HG03066 (cell line): ENCODE results near the gene ZBTB20.

Experiments used
- ATAC-seq: cut with Tn5 transposase; IDR thresholded peaks from one replicate; pipeline ENCODE4 v1.9.1; 2021; ENCODE audit warnings: low read depth; ENCODE audit not compliant: unreplicated experiment

The ZBTB20 gene

DNA sequence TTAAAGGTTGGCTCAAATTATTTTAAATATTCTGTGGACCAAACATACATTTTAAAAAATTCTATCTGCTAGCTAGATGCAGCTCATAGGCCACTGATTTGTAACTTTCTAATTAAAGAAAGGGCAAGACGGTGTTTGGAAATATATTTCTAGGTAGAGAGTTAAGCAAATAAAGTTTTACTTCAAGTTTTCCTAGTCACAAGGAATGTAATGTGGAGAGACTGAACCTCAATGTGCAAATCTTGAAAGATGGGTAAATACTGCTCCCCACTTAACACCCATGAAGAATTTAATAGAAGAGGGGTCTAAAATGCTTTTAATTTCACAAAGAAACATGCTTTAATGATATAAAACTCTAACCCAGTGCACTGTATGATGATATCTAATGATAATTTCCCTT is 678.0 kb downstream of the ZBTB20 start:
- ATAC-seq: no peak

DNA sequence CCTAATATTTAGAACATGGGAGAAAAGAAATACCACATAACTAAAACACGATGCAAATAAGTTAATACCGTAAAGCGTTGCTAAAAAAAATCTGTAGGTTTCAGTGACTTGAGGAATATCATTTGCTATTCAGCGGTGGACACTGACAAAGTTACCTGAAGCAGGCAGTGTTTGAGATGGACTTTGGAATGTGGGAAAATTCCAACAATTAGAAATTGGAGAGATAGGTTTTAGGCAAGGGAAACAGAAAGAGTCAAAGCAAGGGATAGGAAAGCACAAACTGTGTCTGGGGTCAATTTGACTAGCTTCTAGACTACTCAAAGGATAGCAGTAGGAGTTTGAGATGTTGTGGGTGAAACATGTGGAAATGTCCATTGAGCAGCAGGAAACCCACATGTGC is 680.3 kb downstream of the ZBTB20 start:
- no peak for ATAC-seq

DNA sequence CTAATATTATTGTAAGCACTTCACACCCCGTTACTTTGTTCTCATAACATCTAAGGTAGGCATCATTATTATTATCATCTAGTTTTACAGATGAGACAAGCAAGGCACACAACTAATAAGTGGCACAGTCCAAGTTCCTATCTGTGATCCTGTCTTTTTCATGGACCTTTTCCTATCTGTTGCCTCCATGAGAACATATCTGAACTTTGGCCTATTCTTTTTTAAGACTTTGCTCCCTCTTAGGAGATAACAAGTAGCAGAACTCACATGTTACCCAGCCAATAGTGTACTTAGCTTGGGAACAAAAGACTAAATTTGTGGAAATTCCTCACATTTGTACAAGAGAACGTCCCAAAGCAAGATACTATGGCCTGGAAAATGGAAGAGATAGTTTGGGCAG is 680.8 kb downstream of the ZBTB20 start:
- no peak for ATAC-seq

DNA sequence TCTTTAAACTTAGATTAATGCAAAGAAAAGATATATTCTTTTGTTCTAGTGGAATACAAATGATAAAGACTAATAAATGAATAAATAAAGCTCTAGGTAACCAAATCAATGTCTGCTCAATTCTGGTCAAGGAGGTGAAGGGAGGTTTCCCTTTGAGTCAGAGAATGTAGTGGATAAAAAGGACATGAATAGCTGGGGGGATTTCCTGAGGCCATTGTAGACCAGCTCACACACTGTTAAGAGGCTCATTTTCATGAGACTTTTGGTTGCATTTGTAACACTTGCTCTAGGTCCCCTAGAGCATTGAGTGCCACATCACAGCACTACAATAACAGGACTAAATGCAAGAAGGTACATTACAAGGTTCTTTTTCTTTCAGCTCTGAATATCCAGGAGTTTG is 682.5 kb downstream of the ZBTB20 start:
- peak; percentile 63 for ATAC-seq

DNA sequence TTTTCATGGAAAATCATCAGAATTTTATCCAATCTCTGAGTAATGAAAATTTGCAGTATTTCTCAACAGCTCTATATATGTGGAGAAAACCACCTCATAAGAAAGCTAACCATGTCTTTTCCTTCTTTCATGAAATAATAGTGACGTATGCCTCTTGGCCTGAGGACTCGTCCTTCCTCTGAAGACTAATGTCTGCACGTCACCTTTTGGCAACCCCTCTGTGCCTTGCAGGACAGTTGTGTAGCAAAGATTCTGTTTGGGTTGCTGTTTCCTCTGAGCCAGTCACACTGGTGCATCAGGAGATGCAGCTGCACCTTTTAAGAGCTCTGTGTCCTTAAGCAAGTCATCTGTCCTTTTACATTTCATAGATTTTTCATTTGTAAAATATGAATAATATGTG is 684.3 kb downstream of the ZBTB20 start:
- no peak for ATAC-seq

DNA sequence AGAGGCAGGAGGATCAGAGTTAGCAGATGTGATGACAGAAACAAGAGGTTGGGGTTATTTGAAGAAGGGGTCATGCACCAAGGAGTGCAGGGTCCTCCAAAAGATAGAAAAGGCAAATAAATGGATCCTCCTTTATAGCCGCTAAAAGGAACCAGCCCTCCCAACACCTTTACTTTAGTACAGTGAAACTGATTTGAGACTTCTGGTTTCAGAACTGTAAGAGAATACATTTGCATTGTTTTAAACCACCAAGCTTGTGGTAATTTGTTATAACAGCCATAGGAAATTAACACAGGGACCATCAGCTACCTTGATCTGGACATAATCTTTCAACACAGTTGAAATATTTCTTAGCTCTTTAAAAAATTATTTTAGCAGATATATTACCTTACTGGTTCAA is 686.6 kb downstream of the ZBTB20 start:
- ATAC-seq: peak; percentile 48

DNA sequence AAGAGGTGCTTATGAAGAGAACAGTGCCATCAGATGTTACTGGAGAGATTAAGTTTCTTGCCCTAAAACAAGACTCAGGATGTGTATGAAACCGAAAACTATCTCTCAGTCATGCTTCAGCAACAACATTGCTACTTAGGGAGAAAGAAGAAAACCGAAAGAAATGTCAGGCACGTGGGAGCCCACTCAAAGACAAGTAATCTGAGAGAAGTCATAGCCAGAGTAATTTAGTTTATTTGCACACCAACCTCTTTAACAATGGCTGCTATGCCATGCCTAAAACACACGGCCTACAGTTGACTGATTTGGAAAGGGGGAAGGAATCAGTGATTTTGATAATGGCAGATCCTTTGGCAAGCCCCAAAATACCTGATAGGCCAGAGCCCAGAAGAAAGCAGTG is 690.3 kb downstream of the ZBTB20 start:
- peak; percentile 73 for ATAC-seq

DNA sequence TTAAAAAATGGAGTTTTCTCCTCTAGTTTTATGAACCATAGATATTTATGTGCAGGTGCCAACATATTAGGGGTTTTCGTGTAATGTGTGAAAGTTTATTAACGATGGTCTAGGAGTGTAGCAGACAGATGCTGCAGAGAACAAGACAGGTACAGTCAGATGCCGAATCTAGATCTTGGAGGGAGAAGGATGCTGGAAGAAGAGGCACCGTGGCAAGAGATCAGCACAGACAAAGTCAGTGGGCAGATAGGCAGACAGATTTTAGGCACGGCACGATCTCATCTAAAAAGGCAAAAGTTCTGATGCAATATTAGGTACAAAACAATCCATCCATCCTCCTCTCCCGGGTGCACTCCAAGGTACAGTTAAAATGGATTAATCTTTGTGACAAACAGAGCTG is 691.7 kb downstream of the ZBTB20 start:
- ATAC-seq: no peak

DNA sequence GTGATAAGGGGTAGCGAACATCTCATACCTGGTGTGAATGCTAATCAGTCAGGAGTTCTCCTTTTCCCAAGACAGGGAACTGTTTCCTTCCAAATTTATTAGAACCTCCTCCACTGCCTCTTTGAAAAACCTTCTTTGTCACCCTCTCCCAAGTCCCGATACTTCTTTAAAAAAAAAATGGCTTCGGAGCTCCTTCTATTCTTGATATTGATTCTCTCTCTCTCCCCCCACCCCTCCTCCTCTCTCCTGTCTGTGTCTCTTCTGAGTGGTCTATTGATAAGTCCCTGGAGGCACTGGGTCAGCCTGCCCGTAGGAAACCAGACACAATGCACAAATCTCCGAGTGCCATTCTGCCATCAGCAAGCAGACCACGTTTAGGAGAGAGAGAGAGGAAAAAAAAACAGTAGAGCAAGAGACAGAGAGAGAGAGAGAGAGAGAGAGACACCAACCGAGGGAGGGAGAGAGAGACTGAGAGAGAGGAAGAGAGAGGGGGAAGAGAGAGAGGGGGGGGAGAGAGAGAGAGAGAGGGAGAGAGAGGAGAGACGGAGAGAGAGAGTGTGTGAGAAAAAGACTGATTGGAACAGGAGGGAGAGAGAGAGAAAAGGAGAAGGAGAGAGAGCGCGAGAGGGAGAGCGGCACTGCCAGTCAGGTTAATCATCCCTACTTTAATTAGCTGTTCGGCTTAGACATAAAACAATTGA is 692.4 kb downstream of the ZBTB20 start:
- ATAC-seq: no peak

DNA sequence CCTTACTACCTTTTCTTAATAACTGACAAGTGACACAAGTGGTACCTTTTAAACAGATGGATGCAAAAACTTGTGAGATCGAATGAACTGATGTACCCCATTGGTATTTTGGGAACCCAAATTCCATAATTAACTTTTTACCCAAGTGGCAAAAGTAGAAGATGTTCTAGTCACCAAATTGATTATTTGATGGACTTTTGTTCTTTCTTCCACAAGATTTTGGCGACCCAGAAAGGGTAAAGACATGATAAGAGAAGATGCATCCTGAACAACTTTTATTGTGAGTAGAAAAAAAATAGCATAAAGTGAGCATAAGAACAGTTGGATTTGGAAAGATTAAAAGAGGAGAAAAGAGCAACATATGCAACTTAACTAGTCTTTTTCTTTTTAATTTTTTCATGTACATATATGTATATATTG is 693.7 kb downstream of the ZBTB20 start:
- no peak for ATAC-seq

DNA sequence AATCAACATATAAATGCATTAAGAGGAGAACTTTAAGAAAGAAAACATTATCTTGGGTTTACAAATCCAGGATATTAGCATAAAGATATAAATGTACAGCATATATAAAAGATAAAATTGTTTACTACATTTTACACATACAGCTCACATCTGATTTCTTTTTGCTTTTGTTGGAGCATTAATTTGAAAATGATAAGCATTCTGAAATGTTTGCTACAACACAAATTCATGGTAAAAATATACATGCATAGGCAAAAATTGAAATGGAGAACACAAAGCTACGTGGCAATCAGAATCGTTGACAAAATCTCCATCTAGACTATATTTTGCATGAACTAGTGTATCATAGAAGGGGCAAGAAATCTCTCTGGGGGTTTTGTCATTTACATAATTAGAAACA is 694.2 kb downstream of the ZBTB20 start:
- ATAC-seq: no peak

DNA sequence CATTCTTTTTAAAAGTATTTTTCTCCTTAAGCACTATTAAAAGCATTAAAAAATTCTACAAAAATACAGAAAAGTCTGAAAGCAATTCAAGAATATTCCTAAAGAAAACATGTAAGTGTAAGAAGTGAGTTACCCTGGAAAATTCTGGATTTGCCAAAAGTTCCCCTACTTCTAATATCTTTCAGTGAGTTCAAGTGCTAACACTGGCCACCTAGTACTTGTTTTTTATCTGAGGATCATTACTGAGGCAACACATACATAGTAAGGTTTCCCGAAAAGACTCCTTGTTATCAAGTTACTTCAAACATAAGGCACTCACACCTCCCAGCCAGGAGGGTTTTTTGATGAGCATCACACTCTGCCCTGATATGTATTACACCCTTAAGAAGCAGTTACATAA is 694.8 kb downstream of the ZBTB20 start:
- no peak for ATAC-seq

DNA sequence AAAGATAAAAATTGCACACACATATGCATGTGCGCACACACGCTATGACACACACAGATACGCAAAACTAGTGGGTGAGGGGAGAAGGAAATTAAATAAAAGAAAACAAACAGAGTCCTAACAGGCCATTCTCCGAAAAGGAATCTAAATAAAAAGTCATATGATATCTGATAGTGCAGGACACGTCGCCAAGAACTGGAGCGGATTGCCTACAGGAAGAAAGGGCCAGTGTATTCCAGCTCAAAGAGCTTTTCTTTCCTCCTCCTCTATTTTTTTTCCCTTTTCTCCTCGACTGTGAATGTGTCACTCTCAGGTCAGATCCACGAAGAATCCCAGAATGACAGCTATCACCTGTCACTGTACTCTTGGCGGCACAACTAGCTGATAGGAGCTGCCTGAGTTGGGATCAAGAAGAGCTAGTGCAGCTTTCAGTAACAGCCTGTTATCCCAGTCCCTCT is 695.5 kb downstream of the ZBTB20 start:
- no peak for ATAC-seq

DNA sequence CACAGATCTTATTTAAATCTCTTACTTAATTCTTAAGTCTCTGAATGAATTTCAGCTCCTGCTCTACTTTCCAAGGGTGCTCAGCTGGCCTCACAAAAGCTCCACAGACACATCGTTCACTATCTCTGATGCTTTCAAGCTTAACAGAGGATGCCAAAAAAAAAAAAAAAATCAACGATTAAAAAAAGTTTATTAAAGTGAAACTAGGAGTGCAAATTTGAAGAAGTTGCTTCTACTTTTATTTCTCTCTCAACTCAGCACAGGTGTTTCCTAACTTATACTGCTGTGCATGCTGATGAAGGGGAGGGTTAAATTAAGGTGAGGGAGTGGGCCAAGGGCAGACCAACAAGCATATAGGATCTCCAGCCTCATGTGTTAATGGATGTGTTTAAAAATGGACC is 696.0 kb downstream of the ZBTB20 start:
- no peak for ATAC-seq

DNA sequence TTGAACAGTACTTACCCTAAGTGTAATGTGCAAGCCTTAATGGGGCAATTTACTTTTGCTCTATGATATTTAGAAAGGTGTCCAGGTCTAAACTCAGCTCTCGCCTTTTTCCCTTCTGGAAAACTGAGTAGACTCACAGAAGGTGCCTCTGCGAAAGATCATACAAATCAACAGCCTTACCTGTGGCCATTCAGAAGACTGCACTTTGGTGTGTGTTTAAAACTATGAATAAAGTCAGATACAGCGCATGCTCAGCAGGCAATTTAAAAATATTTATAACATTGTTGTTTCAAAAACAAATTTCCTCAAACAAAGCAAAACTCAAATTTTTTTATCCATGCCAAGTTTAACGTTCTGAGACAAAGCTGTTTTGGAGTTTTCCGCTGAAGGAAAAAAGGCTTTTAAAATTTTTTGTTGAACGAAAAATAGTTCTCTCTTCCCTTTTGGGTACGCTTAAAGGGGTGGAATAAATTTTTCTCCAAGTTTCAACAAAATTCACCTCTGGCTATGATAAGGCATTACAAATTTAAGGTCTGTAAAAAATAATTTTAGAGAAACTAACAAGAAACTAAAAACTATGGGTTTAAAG is 697.0 kb downstream of the ZBTB20 start:
- ATAC-seq: no peak

DNA sequence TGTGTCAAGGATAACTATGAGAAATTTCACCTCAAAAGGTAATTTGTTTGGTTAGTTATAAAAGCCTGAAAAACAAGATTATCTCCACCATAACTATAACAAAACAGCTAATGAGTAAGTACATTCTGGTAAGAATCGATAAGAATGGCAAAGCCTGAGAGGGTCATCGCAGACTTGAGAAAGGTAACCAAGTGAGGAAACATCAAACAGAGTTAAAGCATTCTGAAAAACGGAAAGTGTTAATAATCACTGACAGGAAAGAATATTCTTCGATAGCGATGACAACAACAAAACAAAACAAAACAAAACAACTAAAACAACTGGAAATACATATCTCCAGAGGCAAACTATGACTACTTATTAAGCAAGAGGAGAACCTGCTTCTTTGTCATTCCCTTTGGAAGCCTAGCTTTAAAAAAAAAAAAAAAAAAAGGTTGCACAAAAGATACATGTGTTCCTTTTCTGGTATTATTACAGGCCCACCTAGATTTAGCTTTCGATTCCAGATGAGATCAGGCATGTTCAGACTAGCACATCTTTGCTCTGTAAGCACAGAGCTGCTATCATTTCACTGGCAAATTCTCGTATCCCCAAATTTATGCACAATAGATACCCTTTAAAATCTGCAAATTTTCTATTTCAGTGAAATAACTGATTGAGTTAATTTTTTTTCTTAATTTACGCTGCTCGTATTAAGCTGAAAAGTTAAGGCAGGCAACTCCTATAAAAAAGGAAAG is 697.6 kb downstream of the ZBTB20 start:
- no peak for ATAC-seq

DNA sequence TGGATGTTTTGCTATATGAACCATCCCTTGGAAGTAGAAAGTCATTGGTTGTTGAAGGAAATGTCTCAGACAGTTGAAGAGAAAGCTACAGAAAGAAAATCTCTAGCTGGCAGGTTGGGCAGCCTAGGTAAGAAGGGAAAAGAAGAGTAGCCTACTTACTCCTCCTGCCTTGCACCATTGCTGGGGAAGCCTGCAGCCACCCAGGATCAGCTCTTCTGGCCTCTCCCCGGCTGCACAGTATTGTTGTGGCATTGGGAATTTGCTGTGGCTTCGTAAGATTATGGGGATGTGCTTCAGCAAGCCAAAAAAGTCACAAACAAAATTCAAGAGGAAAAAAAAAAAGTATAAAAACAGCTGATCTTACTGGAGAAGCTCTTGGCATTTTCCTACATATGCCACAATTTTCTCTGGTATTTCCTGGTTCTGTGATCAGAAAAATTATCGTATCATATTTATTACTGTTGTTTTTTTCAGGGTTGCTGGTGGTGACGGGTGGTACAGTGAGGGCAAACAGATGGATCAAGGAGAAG is 699.1 kb downstream of the ZBTB20 start:
- ATAC-seq: no peak

DNA sequence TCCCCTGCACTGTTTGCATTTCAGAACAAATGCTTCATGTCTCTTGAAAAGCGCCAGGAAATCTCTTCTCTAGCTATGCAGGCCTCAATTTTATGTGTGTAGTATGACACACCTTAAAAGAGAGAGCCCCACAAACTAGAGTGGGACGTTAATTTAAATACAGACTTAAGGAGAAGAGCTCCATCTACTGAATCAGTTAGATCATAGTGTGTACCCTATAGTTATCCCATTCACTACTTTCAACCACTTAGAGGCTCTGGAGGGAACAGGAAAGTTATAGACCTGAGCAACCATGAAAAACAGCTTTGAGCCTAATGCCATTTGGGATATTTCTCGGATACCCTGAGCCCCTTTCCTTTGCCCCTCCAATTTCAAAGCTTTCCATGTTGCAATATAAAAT is 699.5 kb downstream of the ZBTB20 start:
- ATAC-seq: no peak

DNA sequence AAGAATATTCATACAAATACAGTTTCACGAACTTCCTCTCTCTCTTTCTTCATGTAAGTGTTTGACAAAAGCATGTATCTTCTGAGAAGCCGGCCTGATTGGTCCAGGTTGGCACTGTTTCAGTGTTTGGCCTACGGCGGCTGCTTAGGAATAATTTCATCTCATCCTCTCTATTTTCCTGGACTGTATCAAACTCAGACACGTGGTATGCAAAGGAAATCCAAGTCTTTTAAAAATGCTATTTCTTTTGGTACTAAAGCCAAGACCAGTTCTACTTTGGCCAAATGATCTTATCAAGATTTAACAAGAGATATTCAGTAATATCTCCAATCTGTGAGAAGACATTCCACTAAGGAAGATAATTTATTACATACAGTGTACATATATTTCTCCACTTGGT is 700.5 kb downstream of the ZBTB20 start:
- no peak for ATAC-seq

DNA sequence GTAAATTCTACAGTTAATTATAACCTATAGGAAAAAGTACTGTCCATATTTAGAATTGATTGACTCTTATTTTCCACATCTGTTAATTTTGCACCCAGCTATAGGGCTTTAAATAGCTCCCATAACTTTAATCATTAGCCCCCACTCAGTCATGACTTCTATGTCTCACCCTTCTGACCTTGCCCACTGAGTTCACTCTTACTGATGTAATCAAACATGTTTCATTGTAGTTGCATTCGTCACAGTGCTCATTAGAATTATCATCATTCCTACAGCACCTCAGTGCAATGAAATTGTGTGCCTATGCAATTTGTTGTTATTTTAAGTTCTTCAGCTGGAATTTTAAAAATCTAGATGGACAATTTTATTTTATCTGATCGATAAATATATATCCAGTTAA is 701.9 kb downstream of the ZBTB20 start:
- no peak for ATAC-seq

DNA sequence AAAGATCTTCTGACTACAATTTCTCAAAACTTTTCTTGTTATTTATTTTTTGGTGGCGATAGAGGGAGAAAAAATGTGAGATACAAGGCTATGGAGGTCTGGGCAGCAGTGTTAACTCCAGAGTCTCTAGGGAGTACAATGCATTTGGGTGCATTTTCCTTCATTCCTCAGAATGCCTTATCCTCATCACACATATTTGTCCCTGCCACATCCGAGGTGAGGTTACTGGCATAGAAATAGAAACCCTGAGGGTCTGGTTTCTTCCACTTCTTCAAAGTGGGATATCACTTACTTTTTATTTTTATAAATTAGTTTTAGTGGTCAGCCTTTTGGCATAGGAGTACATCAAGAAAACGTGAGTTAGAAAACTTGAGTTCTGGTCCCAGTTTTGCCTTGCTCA is 702.9 kb downstream of the ZBTB20 start:
- ATAC-seq: no peak

DNA sequence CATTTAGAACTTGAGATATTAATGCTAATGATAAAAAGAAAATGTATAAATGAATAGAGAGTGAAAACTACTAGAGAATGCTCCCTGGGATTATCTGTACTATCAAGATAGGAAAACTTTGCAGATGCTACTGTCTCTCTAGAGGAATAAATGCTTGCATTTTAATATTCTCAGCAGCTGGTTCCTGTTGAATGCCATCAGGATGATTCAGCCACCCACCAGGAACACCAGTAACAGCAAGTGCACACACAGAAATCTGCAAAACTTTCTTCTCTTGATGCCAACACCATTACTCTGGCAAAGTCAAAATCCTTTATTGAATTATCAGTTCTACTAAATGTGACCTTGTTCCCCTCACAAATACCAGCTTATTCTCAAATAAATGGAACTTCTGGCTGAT is 704.8 kb downstream of the ZBTB20 start:
- ATAC-seq: no peak
